HepG2 (cell line): ENCODE measurements around the gene HTRA1. TPM values are rescaled to one million over a fixed set of nuclear protein-coding genes. Genes with fewer than 3 reads are reported as not detected.

Experiments used
- ATAC-seq: fragments of 200-7000 bp; cut with Tn5 transposase; 3 replicates; pipeline ENCODE4 v1.9.1; 2020; ENCODE audit warnings: mild to moderate bottlenecking, moderate library complexity
- BruUV-seq: library from RNA; stranded (reverse); fragments of 400-500 nt; replicated peaks from 2 replicates; lab custom pipeline; 2021; lab: Mats Ljungman, UMichigan
- CTCF ChIA-PET: fragments of 300-600 bp; formaldehyde crosslinking; extraction: SDS; loops from one replicate; lab custom pipeline; 2021; ENCODE audit warnings: low total read pairs, inconsistent platforms, low intra/inter-chr PET ratio; lab: Yijun Ruan, JAX
- POLR2A ChIA-PET: fragments of 350-600 bp; sonication (Branson Sonifier 250); formaldehyde crosslinking; loops from one replicate; lab custom pipeline; 2020; ENCODE audit warnings: antibody characterized with exemption, inconsistent platforms; lab: Yijun Ruan, JAX
- DNase-seq: peaks from one replicate; pipeline ENCODE4 v3.0.0-alpha.2; 2015; ENCODE audit warnings: low spot score
- FAIRE-seq: peaks from 3 replicates; lab custom pipeline; 2011; peaks lifted over from hg19 to GRCh38; lab: Jason Lieb, UNC
- H2AFZ ChIP-seq: one replicate; pipeline ENCODE4 v1.6.1; 2011; ENCODE audit warnings: low read length, inconsistent platforms
- H3K27ac ChIP-seq: fragments of 300-600 bp; 3 replicates; pipeline ENCODE4 v1.8.0; 2011; ENCODE audit warnings: mixed run types, mild to moderate bottlenecking, mixed read lengths, low read length, inconsistent platforms; ENCODE audit not compliant: insufficient read depth; ENCODE audit errors: extremely low read length
- H3K27me3 ChIP-seq, 2 experiments: fragments of 200-600 bp in 1 of 2; 2 replicates in 1 of 2; 3 replicates in 1 of 2; pipeline versions ENCODE4 v1.6.0 to v1.8.0; 2011; ENCODE audit warnings: low read length in 2 of 2, mild to moderate bottlenecking in 2 of 2, moderate library complexity in 2 of 2, inconsistent platforms in 1 of 2; ENCODE audit not compliant: insufficient read depth in 2 of 2, control insufficient read depth in 1 of 2
- H3K36me3 ChIP-seq, 2 experiments: fragments of 200-600 bp in 1 of 2; replicated peaks in 1 of 2; 2 replicates in 1 of 2; 3 replicates in 1 of 2; pipeline versions ENCODE4 v1.5.1 to v1.8.0; 2011; ENCODE audit warnings: low read length in 2 of 2, inconsistent platforms in 1 of 2; ENCODE audit not compliant: insufficient read depth in 2 of 2, control insufficient read depth in 1 of 2
- H3K4me1 ChIP-seq: 2 replicates; pipeline ENCODE4 v1.5.1; 2012; ENCODE audit warnings: low read length, inconsistent platforms; ENCODE audit not compliant: insufficient read depth
- H3K4me2 ChIP-seq: 2 replicates; pipeline ENCODE4 v1.6.0; 2011; ENCODE audit warnings: low read depth, low read length, inconsistent platforms
- H3K4me3 ChIP-seq, 3 experiments: fragments of 200-600 bp in 1 of 3; sonication (generic), shearing (Covaris generic) in 1 of 3; replicated peaks in 1 of 3; 2 replicates each; pipeline ENCODE4 v1.5.1; 2011 to 2016; ENCODE audit warnings: low read length in 3 of 3, inconsistent platforms in 2 of 3, low read depth in 2 of 3, mild to moderate bottlenecking in 2 of 3, control low read depth in 1 of 3, mixed read lengths in 1 of 3; ENCODE audit not compliant: insufficient read depth in 1 of 3
- H3K79me2 ChIP-seq: one replicate; pipeline ENCODE4 v1.6.1; 2011; ENCODE audit warnings: low read length, inconsistent platforms; ENCODE audit not compliant: insufficient read depth
- H3K9ac ChIP-seq: 2 replicates; pipeline ENCODE4 v1.6.0; 2011; ENCODE audit warnings: mild to moderate bottlenecking, low read depth, low read length, inconsistent platforms; ENCODE audit not compliant: insufficient read depth
- H3K9me3 ChIP-seq: 2 replicates; pipeline ENCODE4 v1.5.1; 2012; ENCODE audit warnings: mild to moderate bottlenecking, low read length
- H4K20me1 ChIP-seq: 2 replicates; pipeline ENCODE4 v1.6.0; 2011; ENCODE audit warnings: inconsistent platforms, mild to moderate bottlenecking, low read length, moderate library complexity; ENCODE audit not compliant: insufficient read depth
- CAMTA2 ChIP-seq: sonication (generic); formaldehyde crosslinking; IDR thresholded peaks from 2 replicates; pipeline ENCODE4 v1.4.0; 2020; ENCODE audit warnings: mild to moderate bottlenecking, missing genetic modification reagents, borderline replicate concordance
- EP300 ChIP-seq, 3 experiments: sonication (generic) in 1 of 3; formaldehyde crosslinking in 1 of 3; IDR thresholded peaks; 2 replicates each; pipeline versions ENCODE4 v1.5.1 to v1.6.1; 2011 to 2020; ENCODE audit warnings: low read depth in 2 of 3, low read length in 2 of 3, borderline replicate concordance in 1 of 3, improper control_type of control experiment in 1 of 3, mild to moderate bottlenecking in 1 of 3, missing genetic modification reagents in 1 of 3, moderate library complexity in 1 of 3
- IKZF1 ChIP-seq: fragments of 450-650 bp; IDR thresholded peaks from 2 replicates; pipeline ENCODE4 v1.7.1; 2016
- JUNB ChIP-seq: sonication (generic); formaldehyde crosslinking; IDR thresholded peaks from 2 replicates; pipeline ENCODE4 v1.8.0; 2022; ENCODE audit warnings: missing genetic modification reagents, mild to moderate bottlenecking, borderline replicate concordance
- TBP ChIP-seq: sonication (generic); formaldehyde crosslinking; IDR thresholded peaks from 2 replicates; pipeline ENCODE4 v1.5.0; 2020; ENCODE audit warnings: missing genetic modification reagents
- ZNF264 ChIP-seq: sonication (generic); formaldehyde crosslinking; IDR thresholded peaks from 2 replicates; pipeline ENCODE4 v1.4.0; 2020; ENCODE audit warnings: missing genetic modification reagents
- ZNF282 ChIP-seq: fragments of 450-650 bp; IDR thresholded peaks from 2 replicates; pipeline ENCODE4 v1.6.1; 2018; ENCODE audit not compliant: partially characterized antibody
- WGBS: methylation state at CpG from one replicate; pipeline ENCODE4 v1.1.6; 2017; ENCODE audit warnings: low lambda C conversion rate; 5-methylcytosine and 5-hydroxymethylcytosine counted together
- in situ Hi-C: cut with HindIII; loops from 2 replicates; pipeline ENCODE4 v1.10.0; 2017; ENCODE audit warnings: low pct_unique_long_range_greater_than_20kb; ENCODE audit not compliant: extremely low pct_ligation_motif_present
- intact Hi-C: fragments of 100-400 bp; cut with micrococcal nuclease; formaldehyde crosslinking; loops from one replicate; pipeline ENCODE4 v1.10.0; 2022; ENCODE audit not compliant: unreplicated experiment
- polyA plus RNA-seq, 8 experiments: library from polyadenylated mRNA; depleted of rRNA in 3 of 8; stranded (reverse) in 7 of 8; unstranded in 1 of 8; fragments of >200 nt; fragmentation: Illumina TruSeq in 4 of 8; extraction: Trizol in 4 of 8; gene quantifications; 2 replicates each; pipeline versions ENCODE4 v1.2.1 to v1.2.3, GENCODE V29; 2011 to 2016; ENCODE audit warnings: low read depth in 4 of 8, missing spikeins in 1 of 8, mixed read lengths in 1 of 8; ENCODE audit not compliant: insufficient read depth in 1 of 8
- total RNA-seq, 5 experiments: library from RNA; depleted of rRNA; stranded (reverse); fragments of >200 nt; fragmentation: Illumina TruSeq; extraction: Trizol; gene quantifications; 2 replicates each; pipeline ENCODE4 v1.2.3, GENCODE V29; 2016; ENCODE audit warnings: low read depth in 1 of 5
- TF ChIP-seq, protein P1 (sequence below): sonication (generic); formaldehyde crosslinking; IDR thresholded peaks from 2 replicates; pipeline ENCODE4 v1.4.0; 2020; ENCODE audit warnings: missing genetic modification reagents
- TF ChIP-seq, protein P2 (sequence below): fragments of 450-650 bp; IDR thresholded peaks from 2 replicates; pipeline ENCODE4 v1.6.1; 2017; ENCODE audit warnings: mild to moderate bottlenecking

The HTRA1 gene
- total and polyA plus RNA-seq, 2 of the 13 experiments (the other 11 are each of a cell fraction or from before 2014, with no cell fraction given) = 0.11 to 0.40 TPM

DNA sequence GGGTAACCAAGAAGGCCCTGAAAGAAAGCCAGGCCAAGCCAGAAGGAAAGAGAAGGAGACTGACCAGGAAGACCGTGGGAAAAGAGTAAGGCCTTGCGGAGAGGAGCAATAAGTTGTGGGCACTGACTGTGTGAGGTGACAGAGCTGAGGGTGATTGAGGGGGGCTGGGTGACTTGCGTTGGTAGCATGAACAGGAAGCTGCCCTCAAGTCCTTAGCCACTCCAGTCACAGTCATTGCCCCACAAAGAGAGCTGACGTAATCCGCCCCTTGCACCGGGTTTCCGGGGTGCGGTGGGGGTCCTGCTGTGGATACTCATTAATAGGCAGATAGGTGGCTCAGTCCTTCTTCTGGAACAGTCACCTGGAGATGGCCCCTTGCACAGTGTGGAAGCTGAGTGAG lies 83.1 kb downstream of the HTRA1 start:
- no peaks in the 10 kb centered on the region; the same call in 1 of the 2 replicates for H3K4me1 ChIP-seq
- no peaks in the 10 kb centered on the region for H4K20me1 ChIP-seq
- H2AFZ ChIP-seq = no peak overlapping the region
- peaks cover 0 to 5% of the 10 kb centered on the region in 2 experiments; a peak in 2 of 5 replicates for H3K27me3 ChIP-seq
- TF ChIP-seq ZNF264 (CRISPR knock-in tag) = no peak
- TF ChIP-seq, protein P1, sequence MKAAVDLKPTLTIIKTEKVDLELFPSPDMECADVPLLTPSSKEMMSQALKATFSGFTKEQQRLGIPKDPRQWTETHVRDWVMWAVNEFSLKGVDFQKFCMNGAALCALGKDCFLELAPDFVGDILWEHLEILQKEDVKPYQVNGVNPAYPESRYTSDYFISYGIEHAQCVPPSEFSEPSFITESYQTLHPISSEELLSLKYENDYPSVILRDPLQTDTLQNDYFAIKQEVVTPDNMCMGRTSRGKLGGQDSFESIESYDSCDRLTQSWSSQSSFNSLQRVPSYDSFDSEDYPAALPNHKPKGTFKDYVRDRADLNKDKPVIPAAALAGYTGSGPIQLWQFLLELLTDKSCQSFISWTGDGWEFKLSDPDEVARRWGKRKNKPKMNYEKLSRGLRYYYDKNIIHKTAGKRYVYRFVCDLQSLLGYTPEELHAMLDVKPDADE = no peak
- no peak for TF ChIP-seq JUNB
- TF ChIP-seq, protein P2, sequence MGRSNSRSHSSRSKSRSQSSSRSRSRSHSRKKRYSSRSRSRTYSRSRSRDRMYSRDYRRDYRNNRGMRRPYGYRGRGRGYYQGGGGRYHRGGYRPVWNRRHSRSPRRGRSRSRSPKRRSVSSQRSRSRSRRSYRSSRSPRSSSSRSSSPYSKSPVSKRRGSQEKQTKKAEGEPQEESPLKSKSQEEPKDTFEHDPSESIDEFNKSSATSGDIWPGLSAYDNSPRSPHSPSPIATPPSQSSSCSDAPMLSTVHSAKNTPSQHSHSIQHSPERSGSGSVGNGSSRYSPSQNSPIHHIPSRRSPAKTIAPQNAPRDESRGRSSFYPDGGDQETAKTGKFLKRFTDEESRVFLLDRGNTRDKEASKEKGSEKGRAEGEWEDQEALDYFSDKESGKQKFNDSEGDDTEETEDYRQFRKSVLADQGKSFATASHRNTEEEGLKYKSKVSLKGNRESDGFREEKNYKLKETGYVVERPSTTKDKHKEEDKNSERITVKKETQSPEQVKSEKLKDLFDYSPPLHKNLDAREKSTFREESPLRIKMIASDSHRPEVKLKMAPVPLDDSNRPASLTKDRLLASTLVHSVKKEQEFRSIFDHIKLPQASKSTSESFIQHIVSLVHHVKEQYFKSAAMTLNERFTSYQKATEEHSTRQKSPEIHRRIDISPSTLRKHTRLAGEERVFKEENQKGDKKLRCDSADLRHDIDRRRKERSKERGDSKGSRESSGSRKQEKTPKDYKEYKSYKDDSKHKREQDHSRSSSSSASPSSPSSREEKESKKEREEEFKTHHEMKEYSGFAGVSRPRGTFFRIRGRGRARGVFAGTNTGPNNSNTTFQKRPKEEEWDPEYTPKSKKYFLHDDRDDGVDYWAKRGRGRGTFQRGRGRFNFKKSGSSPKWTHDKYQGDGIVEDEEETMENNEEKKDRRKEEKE = no peak
- no peak for TF ChIP-seq CAMTA2 (CRISPR knock-in tag)
- TF ChIP-seq IKZF1 = no peak
- no peak for TF ChIP-seq TBP
- no peak for TF ChIP-seq EP300 (IDR thresholded peaks at IDR 0.05; ENCODE audit: low read depth in 2 of 2, low read length in 2 of 2)
- TF ChIP-seq EP300 (CRISPR knock-in tag; IDR thresholded peaks at IDR 0.05; ENCODE audit: borderline replicate concordance) = no peak
- no peak for TF ChIP-seq ZNF282
- TF ChIP-seq, all 625 proteins: peak for 0
- H3K27ac ChIP-seq = no peak overlapping the region
- DNase-seq (no peak), ATAC-seq (no peak), FAIRE-seq (no peak)
- no peaks in the 10 kb centered on the region for H3K36me3 ChIP-seq
- intact Hi-C loops = no loop called here
- ChIA-PET POLR2A (no interaction called here), CTCF (no interaction called here)
- 43% methylated on average over 4 of the region's 8 CpGs for WGBS
- no peak overlapping the region for H3K4me2 ChIP-seq
- H3K9ac ChIP-seq = no peak overlapping the region
- H3K79me2 ChIP-seq = no peaks in the 10 kb centered on the region
- BruUV-seq = no TSS peak
- H3K4me3 ChIP-seq = no peak overlapping the region
- in situ Hi-C loops = no loop called here
- no peaks in the 10 kb centered on the region for H3K9me3 ChIP-seq
